PC-9 (cell line): ENCODE results near the gene TBL2.
"Not testable (repeated sequence)": the region's sequence is repeated elsewhere in the genome, so short reads cannot be mapped to it uniquely, and the experiment has no call there.

ENCODE experiments used
- CTCF ChIP-seq: fragments of 200-600 bp; sonication (generic); conservative IDR thresholded peaks from 2 replicates; pipeline ENCODE4 v1.6.1; 2017; ENCODE audit warnings: mixed run types, antibody characterized with exemption, mild to moderate bottlenecking, moderate library complexity
- EZH2 ChIP-seq: fragments of 200-600 bp; sonication (generic); IDR thresholded peaks from 2 replicates; pipeline ENCODE4 v1.8.0; 2017; ENCODE audit warnings: antibody characterized with exemption, low read depth

GRCh38 chr7:73526158-73526494, 52.3 kb downstream of the TBL2 start:
- not testable (repeated sequence) for TF ChIP-seq CTCF, EZH2
